SK-N-SH (cell line): Measurements from ENCODE around the gene CTTNBP2NL. TPM values are rescaled to one million over a fixed set of nuclear protein-coding genes. Genes with fewer than 3 reads are reported as not detected.

ENCODE experiments used
- CTCF ChIA-PET: fragments of 300-600, 350-600 bp; formaldehyde crosslinking; extraction: SDS; loops from one replicate; lab custom pipeline; 2021; lab: Yijun Ruan, JAX
- POLR2A ChIA-PET: fragments of 350-600 bp; sonication (Branson Sonifier 250); formaldehyde crosslinking; extraction: SDS; loops from one replicate; lab custom pipeline; 2020; ENCODE audit warnings: antibody characterized with exemption, inconsistent platforms; lab: Yijun Ruan, JAX
- DNase-seq: peaks from one replicate; pipeline ENCODE4 v3.0.0; 2012
- H2AFZ ChIP-seq: fragments of 200-600 bp; sonication (generic); 2 replicates; pipeline ENCODE4 v1.8.1; 2016; ENCODE audit warnings: antibody characterized with exemption, mild to moderate bottlenecking, low read depth
- H3F3A ChIP-seq: fragments of 200-600 bp; sonication (generic); replicated peaks from 2 replicates; pipeline ENCODE3; 2016; ENCODE audit warnings: antibody characterized with exemption, mild to moderate bottlenecking; ENCODE audit not compliant: insufficient read depth
- H3K27ac ChIP-seq, 2 experiments: fragments of 200-500 bp in 1 of 2; fragments of 200-600 bp in 1 of 2; sonication (Bioruptor generic) in 1 of 2; sonication (generic), shearing (Covaris generic) in 1 of 2; 2 replicates each; pipeline versions ENCODE4 v1.5.1 to v1.6.1; 2014 to 2016; ENCODE audit warnings: low read depth in 2 of 2, inconsistent platforms in 1 of 2, low read length in 1 of 2, mild to moderate bottlenecking in 1 of 2, mixed read lengths in 1 of 2
- H3K27me3 ChIP-seq: fragments of 200-600 bp; sonication (generic), shearing (Covaris generic); 2 replicates; pipeline ENCODE4 v1.6.1; 2016; ENCODE audit warnings: mixed run types; ENCODE audit not compliant: insufficient read depth
- H3K36me3 ChIP-seq, 2 experiments: fragments of 200-500 bp in 1 of 2; fragments of 200-600 bp in 1 of 2; sonication (Bioruptor generic) in 1 of 2; sonication (generic) in 1 of 2; replicated peaks in 1 of 2; 2 replicates each; pipeline versions ENCODE3 to v1.5.1; 2014 to 2016; ENCODE audit warnings: low read length in 1 of 2, mild to moderate bottlenecking in 1 of 2; ENCODE audit not compliant: insufficient read depth in 2 of 2, control insufficient read depth in 1 of 2
- H3K4me1 ChIP-seq, 2 experiments: fragments of 200-500 bp in 1 of 2; fragments of 200-600 bp in 1 of 2; sonication (Bioruptor generic) in 1 of 2; sonication (generic), shearing (Covaris generic) in 1 of 2; 2 replicates each; pipeline versions ENCODE4 v1.5.1 to v1.6.1; 2014 to 2016; ENCODE audit warnings: low read depth in 1 of 2, low read length in 1 of 2, mixed run types in 1 of 2; ENCODE audit not compliant: insufficient read depth in 2 of 2, control insufficient read depth in 1 of 2
- H3K4me2 ChIP-seq: fragments of 200-600 bp; sonication (generic), shearing (Covaris generic); 2 replicates; pipeline ENCODE4 v1.6.1; 2017; ENCODE audit warnings: mixed run types
- H3K4me3 ChIP-seq, 2 experiments: fragments of 200-500 bp in 1 of 2; fragments of 200-600 bp in 1 of 2; sonication (Bioruptor generic) in 1 of 2; sonication (generic), shearing (Covaris generic) in 1 of 2; 2 replicates each; pipeline versions ENCODE4 v1.5.1 to v1.8.1; 2014 to 2016; ENCODE audit warnings: low read depth in 2 of 2, inconsistent platforms in 1 of 2, low read length in 1 of 2, mild to moderate bottlenecking in 1 of 2, mixed read lengths in 1 of 2, moderate library complexity in 1 of 2
- H3K79me2 ChIP-seq: fragments of 200-600 bp; sonication (generic); 2 replicates; pipeline ENCODE4 v1.8.1; 2017; ENCODE audit warnings: mild to moderate bottlenecking; ENCODE audit not compliant: insufficient read depth
- H3K9ac ChIP-seq: fragments of 200-600 bp; sonication (generic); 2 replicates; pipeline ENCODE4 v1.6.1; 2017; ENCODE audit warnings: mixed run types
- H3K9me2 ChIP-seq: fragments of 200-600 bp; sonication (generic); 2 replicates; pipeline ENCODE4 v1.6.1; 2017; ENCODE audit warnings: mixed run types
- H3K9me3 ChIP-seq: fragments of 200-600 bp; sonication (generic); 2 replicates; pipeline ENCODE4 v1.6.1; 2017; ENCODE audit warnings: mixed run types, mild to moderate bottlenecking, moderate library complexity
- H4K20me1 ChIP-seq: fragments of 200-600 bp; sonication (generic); 2 replicates; pipeline ENCODE4 v1.6.1; 2017; ENCODE audit warnings: mild to moderate bottlenecking, mixed run types; ENCODE audit not compliant: insufficient read depth
- EP300 ChIP-seq, 2 experiments: IDR thresholded peaks; 2 replicates each; pipeline versions ENCODE4 v1.4.0 to v1.6.1; 2012; ENCODE audit warnings: borderline replicate concordance in 1 of 2, low read depth in 1 of 2, low read length in 1 of 2
- FOSL2 ChIP-seq: IDR thresholded peaks from 2 replicates; pipeline ENCODE4 v1.4.0; 2012; ENCODE audit warnings: low read depth, mild to moderate bottlenecking, moderate library complexity, borderline replicate concordance
- GABPA ChIP-seq: IDR thresholded peaks from 2 replicates; pipeline ENCODE4 v1.4.0; 2012; ENCODE audit warnings: low read depth, mild to moderate bottlenecking
- GATA2 ChIP-seq: sonication (generic); formaldehyde crosslinking; IDR thresholded peaks from 2 replicates; pipeline ENCODE4 v1.5.0; 2020; ENCODE audit warnings: mild to moderate bottlenecking, missing genetic modification reagents
- IRF3 ChIP-seq: fragments of 150-350 bp; IDR thresholded peaks from 2 replicates; pipeline ENCODE4 v1.6.1; 2016; ENCODE audit warnings: mild to moderate bottlenecking, low read depth, low read length
- MAX ChIP-seq: IDR thresholded peaks from 2 replicates; pipeline ENCODE4 v1.4.0; 2012; ENCODE audit warnings: low read depth
- NRF1 ChIP-seq: IDR thresholded peaks from 2 replicates; pipeline ENCODE4 v1.6.1; 2012; ENCODE audit warnings: low read depth, mild to moderate bottlenecking, low read length
- REST ChIP-seq: IDR thresholded peaks from 2 replicates; pipeline ENCODE4 v1.6.1; 2012; ENCODE audit warnings: mild to moderate bottlenecking, low read depth, low read length, moderate library complexity
- SIN3A ChIP-seq: IDR thresholded peaks from 2 replicates; pipeline ENCODE4 v1.6.1; 2012; ENCODE audit warnings: low read depth, mild to moderate bottlenecking, low read length, moderate library complexity, borderline replicate concordance
- YY1 ChIP-seq: IDR thresholded peaks from 2 replicates; pipeline ENCODE4 v1.4.0; 2012; ENCODE audit warnings: low read depth, mild to moderate bottlenecking
- WGBS: methylation state at CpG from one replicate; pipeline ENCODE4 v1.1.6; 2017; ENCODE audit warnings: low lambda C conversion rate; 5-methylcytosine and 5-hydroxymethylcytosine counted together
- polyA plus RNA-seq, 3 experiments: library from polyadenylated mRNA; depleted of rRNA; stranded (reverse); fragments of >200 nt; gene quantifications; 2 replicates each; pipeline ENCODE4 v1.2.3, GENCODE V29; 2012

CTTNBP2NL gene
- polyA plus RNA-seq, 1 of the 3 experiments (the other 2 are of a cell fraction): 4.9 TPM

GRCh38 chr1:112395821-112396652, at the start of gene CTTNBP2NL (continued):
- peak; percentile 46 for TF ChIP-seq IRF3
- TF ChIP-seq YY1: no peak
- TF ChIP-seq REST: peak; percentile 5; the same call in 1 of the 2 replicates
- TF ChIP-seq FOSL2: no peak
- TF ChIP-seq EP300 (IDR thresholded peaks at IDR 0.05; ENCODE audit: borderline replicate concordance in 1 of 2, low read depth in 1 of 2, low read length in 1 of 2): no peak; a peak in 1 of 4 replicates
- TF ChIP-seq GATA2: no peak
- TF ChIP-seq NRF1: no peak

GRCh38 chr1:112346801-112347350, 49.1 kb upstream of the CTTNBP2NL start:
- no peak for TF ChIP-seq GABPA
- no peak for TF ChIP-seq SIN3A
- TF ChIP-seq FOSL2: no peak
- no peak for TF ChIP-seq MAX
- CTCF ChIA-PET: interaction anchor here (1.1 kb wide), 1 partner anchor 10 kb away, joined by 3 read pairs; no protein-coding TSS in a partner anchor
- H3F3A ChIP-seq: no peaks in the 10 kb centered on the region

More at GRCh38 chr1:112346801-112347350, 49.1 kb upstream of the CTTNBP2NL start:
- no peak for DNase-seq
- 10% methylated on average over 2 of the region's 3 CpGs for WGBS
- Histone ChIP-seq H3K4me3 (no peak overlapping the region), H3K4me2 (no peak overlapping the region), H3K9me3 (peaks cover 5% of the 10 kb centered on the region; the same call in 1 of the 2 replicates), H4K20me1 (no peaks in the 10 kb centered on the region), H3K4me1 (no peaks in the 10 kb centered on the region), H3K79me2 (no peaks in the 10 kb centered on the region), H3K9me2 (no peaks in the 10 kb centered on the region), H2AFZ (no peak overlapping the region), H3K9ac (no peak overlapping the region), H3K27me3 (no peaks in the 10 kb centered on the region; the same call in 1 of the 2 replicates), H3K36me3 (no peaks in the 10 kb centered on the region), H3K27ac (no peak overlapping the region)
- POLR2A ChIA-PET: no interaction called here
